ENCODE measurements around the gene TAP2. TPM values are rescaled to one million over a fixed set of nuclear protein-coding genes. Genes with fewer than 3 reads are reported as not detected.

TAP2 gene
- total RNA-seq, 4 donors from 2014 or later, result 2.5 to 7.1 (median 4.1) TPM

- peak; percentile 46 to 55 for DNase-seq
Observed at GRCh38 chr6:32868257-32868788, 29.8 kb upstream of the TAP2 start.

DNA sequence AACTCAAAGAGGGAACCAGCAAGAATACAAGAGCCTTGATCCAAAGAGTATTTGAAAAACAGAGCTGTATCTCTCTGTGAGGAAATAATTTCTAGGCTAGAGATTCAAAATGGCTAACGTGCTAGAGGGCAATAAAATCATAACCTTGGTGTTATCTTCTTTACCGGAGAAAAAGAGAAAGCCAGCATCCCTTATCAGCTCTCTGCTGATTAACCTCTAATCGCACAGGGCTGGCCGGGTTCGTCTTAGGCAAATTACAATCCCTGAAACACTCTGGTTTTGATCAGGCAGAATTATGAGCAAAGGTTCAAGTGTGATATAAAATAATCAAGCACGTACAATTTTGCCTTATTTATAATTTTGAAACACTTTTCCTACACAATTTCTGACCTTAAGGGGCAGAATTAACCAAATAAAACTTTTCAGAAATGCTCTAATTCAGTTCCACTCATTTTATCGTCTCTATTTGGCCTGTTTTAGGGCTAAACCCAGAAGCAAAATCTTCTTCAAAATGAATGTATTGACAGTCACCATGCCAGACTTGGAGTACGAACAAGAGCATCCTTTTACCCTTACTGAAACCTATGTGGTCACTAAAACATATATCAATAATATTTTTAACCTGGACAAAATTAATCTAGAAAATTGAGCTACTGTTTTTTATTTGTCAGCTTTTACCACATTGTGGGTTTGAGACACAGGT lies 29.2 kb upstream of the TAP2 start:
- no peaks in the 10 kb centered on the region for H3K27me3 ChIP-seq
- H3K9me3 ChIP-seq, result no peaks in the 10 kb centered on the region
- H3K27ac ChIP-seq, result no peak overlapping the region
- no peak overlapping the region for H3K4me3 ChIP-seq
- no peak for TF ChIP-seq POLR2A (IDR thresholded peaks at IDR 0.05)
- TF ChIP-seq, protein P1, sequence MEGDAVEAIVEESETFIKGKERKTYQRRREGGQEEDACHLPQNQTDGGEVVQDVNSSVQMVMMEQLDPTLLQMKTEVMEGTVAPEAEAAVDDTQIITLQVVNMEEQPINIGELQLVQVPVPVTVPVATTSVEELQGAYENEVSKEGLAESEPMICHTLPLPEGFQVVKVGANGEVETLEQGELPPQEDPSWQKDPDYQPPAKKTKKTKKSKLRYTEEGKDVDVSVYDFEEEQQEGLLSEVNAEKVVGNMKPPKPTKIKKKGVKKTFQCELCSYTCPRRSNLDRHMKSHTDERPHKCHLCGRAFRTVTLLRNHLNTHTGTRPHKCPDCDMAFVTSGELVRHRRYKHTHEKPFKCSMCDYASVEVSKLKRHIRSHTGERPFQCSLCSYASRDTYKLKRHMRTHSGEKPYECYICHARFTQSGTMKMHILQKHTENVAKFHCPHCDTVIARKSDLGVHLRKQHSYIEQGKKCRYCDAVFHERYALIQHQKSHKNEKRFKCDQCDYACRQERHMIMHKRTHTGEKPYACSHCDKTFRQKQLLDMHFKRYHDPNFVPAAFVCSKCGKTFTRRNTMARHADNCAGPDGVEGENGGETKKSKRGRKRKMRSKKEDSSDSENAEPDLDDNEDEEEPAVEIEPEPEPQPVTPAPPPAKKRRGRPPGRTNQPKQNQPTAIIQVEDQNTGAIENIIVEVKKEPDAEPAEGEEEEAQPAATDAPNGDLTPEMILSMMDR (IDR thresholded peaks at IDR 0.05 in 4 of 5, conservative IDR thresholded peaks at IDR 0.05 in 1 of 5), result no peak
- in situ Hi-C loops (cut with MboI; ENCODE audit: low sequenced_read_pairs in 4 of 4), result no loop called here
- ATAC-seq (no peak), DNase-seq (no peak)
- intact Hi-C loops (cut with DNase I; ENCODE audit: low total_unique reads), result loop anchor here (1.0 to 5.0 kb wide), 4 partner anchors 13 to 450 kb away; partner anchors contain the start of genes PSMB9 and TAP2
- no peaks in the 10 kb centered on the region for H3K4me1 ChIP-seq
- no peaks in the 10 kb centered on the region for H3K36me3 ChIP-seq

More at GRCh38 chr6:32868257-32868788, 29.8 kb upstream of the TAP2 start:
- Histone ChIP-seq H3K4me3 (no peak overlapping the region), H3K4me1 (no peaks in the 10 kb centered on the region), H3K36me3 (no peaks in the 10 kb centered on the region), H3K9me3 (no peaks in the 10 kb centered on the region), H3K27me3 (no peaks in the 10 kb centered on the region), H3K27ac (no peak overlapping the region)
- ATAC-seq, result peak; percentile 60 to 86
- TF ChIP-seq, protein P1 (IDR thresholded peaks at IDR 0.05 in 4 of 5, conservative IDR thresholded peaks at IDR 0.05 in 1 of 5), result peak; percentile 88 to 95 (median 91)
- no peak for TF ChIP-seq POLR2A (IDR thresholded peaks at IDR 0.05)
- intact Hi-C loops (cut with DNase I; ENCODE audit: low total_unique reads) (loop anchor here (1.0 to 5.0 kb wide), 4 partner anchors 14 to 451 kb away; partner anchors contain the start of genes PSMB9 and TAP2), in situ Hi-C loops (cut with MboI; ENCODE audit: low sequenced_read_pairs in 4 of 4) (no loop called here)

DNA sequence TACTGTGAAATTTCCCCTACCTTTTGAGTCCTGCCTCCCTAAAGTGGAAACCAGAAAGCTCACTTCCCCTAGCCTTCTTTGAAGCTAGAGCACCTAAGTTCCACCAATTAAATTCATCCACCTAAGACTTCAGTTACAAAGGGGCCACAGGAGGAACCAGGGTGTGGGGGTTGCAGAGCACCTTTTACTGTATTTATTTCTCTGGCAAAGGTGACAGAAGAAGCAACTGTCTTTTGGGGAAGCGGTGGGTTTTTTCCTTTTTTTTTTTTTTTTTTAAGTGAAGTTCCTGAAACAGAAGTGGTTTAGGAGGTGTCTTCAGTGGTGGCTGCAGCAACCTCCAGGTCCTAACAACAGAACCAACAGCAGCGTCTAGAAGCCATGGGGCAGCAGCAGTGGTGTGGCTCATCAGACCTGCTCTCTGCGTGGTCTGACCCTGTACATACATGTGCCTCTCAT lies 28.5 kb upstream of the TAP2 start:
- Histone ChIP-seq H3K27ac (no peak overlapping the region), H3K4me3 (no peak overlapping the region), H3K4me1 (no peaks in the 10 kb centered on the region), H3K27me3 (no peaks in the 10 kb centered on the region), H3K36me3 (no peaks in the 10 kb centered on the region), H3K9me3 (no peaks in the 10 kb centered on the region)
- in situ Hi-C loops (cut with MboI; ENCODE audit: low sequenced_read_pairs in 4 of 4), result no loop called here
- ATAC-seq (no peak), DNase-seq (no peak)
- intact Hi-C loops (cut with DNase I; ENCODE audit: low total_unique reads), result loop anchor here (5.0 kb wide), 2 partner anchors 40 to 450 kb away; no protein-coding TSS in a partner anchor
- TF ChIP-seq, protein P1 (IDR thresholded peaks at IDR 0.05 in 4 of 5, conservative IDR thresholded peaks at IDR 0.05 in 1 of 5), result no peak
- no peak for TF ChIP-seq POLR2A (IDR thresholded peaks at IDR 0.05)

DNA sequence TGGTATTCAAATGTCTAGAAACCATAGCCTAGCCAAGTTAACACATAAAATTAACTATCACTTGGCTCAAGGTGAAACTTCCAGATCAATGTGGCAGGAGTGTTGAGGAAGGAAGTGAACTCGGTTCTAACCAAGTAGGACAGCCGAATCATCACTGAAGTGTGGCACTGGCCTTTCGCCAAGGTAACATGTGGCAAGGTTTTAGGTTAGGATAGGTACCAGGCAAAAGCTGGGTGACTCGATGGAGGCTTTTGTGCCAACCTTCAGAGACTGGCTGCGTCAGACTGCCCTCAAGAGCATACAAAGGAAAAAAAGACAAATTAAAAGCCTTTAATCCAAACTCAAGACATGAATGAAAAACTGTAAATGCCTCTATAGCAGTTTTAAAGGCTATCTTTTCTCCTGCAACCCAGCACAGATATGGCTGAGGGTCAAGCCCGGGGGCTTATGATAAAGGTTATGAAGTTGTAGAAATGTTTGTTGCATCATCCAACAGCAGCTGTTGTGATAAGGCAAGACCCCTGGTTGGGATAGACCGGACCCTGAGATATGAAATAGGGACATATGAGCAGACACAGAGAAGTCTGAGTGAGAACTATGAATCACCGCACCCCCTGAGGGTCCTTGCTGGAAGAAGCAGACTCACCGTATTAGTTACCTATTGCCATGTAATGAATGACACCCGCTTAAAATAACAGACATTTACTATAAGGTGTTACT lies 27.3 kb upstream of the TAP2 start:
- Histone ChIP-seq H3K4me1 (peaks cover 0 to 3% of the 10 kb centered on the region in 2 donors), H3K27me3 (no peaks in the 10 kb centered on the region), H3K36me3 (no peaks in the 10 kb centered on the region), H3K9me3 (no peaks in the 10 kb centered on the region), H3K4me3 (no peak overlapping the region), H3K27ac (no peak overlapping the region)
- TF ChIP-seq, protein P1 (IDR thresholded peaks at IDR 0.05 in 4 of 5, conservative IDR thresholded peaks at IDR 0.05 in 1 of 5), result no peak
- TF ChIP-seq POLR2A (IDR thresholded peaks at IDR 0.05), result no peak
- in situ Hi-C loops (cut with MboI; ENCODE audit: low sequenced_read_pairs in 4 of 4) (no loop called here), intact Hi-C loops (cut with DNase I; ENCODE audit: low total_unique reads) (loop anchor here (5.0 kb wide), 2 partner anchors 39 to 449 kb away; no protein-coding TSS in a partner anchor)
- ATAC-seq, result no peak
- DNase-seq, result no peak
